NCI-H526 treated with DMSO at 0.1 percent for 48 hours (cell line): Measurements from ENCODE around the gene TTLL7.
A peak's percentile ranks its signal among the peaks of the same experiment; 100 is the strongest.

Experiments used
- DNase-seq: peaks from one replicate; lab custom pipeline; 2025; lab: John Stamatoyannopoulos, UW

The TTLL7 gene

GRCh38 chr1:83998498-83999315 lies at the start of gene TTLL7:
TSS of gene TTLL7 (minus strand) at chr1:83999132. CDS start at chr1:83952211, 46,921 bp downstream.
- DNase-seq, result peak; percentile 73

GRCh38 chr1:84042461-84042860 lies 43.5 kb upstream of the TTLL7 start:
- no peak for DNase-seq

- DNase-seq, result no peak
These were observed 39.1 kb upstream of the TTLL7 start for GRCh38 chr1:84037758-84038611.

- no peak for DNase-seq
These were observed 32.9 kb upstream of the TTLL7 start for GRCh38 chr1:84031802-84032327.

- peak; percentile 78 for DNase-seq
These were observed 28.4 kb upstream of the TTLL7 start for GRCh38 chr1:84027368-84027767.

- DNase-seq, result peak; percentile 78
These were observed 27.0 kb upstream of the TTLL7 start for GRCh38 chr1:84025966-84026365.

GRCh38 chr1:84021822-84022221 lies 22.9 kb upstream of the TTLL7 start:
- no peak for DNase-seq

GRCh38 chr1:84020151-84020550 lies 21.2 kb upstream of the TTLL7 start:
- no peak for DNase-seq

- DNase-seq, result no peak
These were observed 20.3 kb upstream of the TTLL7 start for GRCh38 chr1:84019217-84019616.

GRCh38 chr1:84013708-84014107 lies 14.8 kb upstream of the TTLL7 start:
- DNase-seq, result no peak

- DNase-seq, result no peak
These were observed 13.1 kb upstream of the TTLL7 start for GRCh38 chr1:84012018-84012417.

- DNase-seq, result no peak
These were observed 11.2 kb upstream of the TTLL7 start for GRCh38 chr1:84010136-84010535.

GRCh38 chr1:84008631-84009030 lies 9.7 kb upstream of the TTLL7 start:
- no peak for DNase-seq

- DNase-seq, result no peak
These were observed 7.7 kb upstream of the TTLL7 start for GRCh38 chr1:84006591-84006990.

- no peak for DNase-seq
These were observed 2.6 kb upstream of the TTLL7 start for GRCh38 chr1:84001501-84001900.

GRCh38 chr1:84000954-84001495 lies 2.1 kb upstream of the TTLL7 start:
- no peak for DNase-seq

- no peak for DNase-seq
These were observed 1.4 kb upstream of the TTLL7 start for GRCh38 chr1:84000196-84000885.

- DNase-seq, result peak; percentile 73
These were observed 436 bp upstream of the TTLL7 start for GRCh38 chr1:83999316-83999819.

- DNase-seq, result no peak
These were observed 781 bp downstream of the TTLL7 start for GRCh38 chr1:83998205-83998497.

- no peak for DNase-seq
These were observed 1.3 kb downstream of the TTLL7 start for GRCh38 chr1:83997631-83998030.

- DNase-seq, result no peak
These were observed 2.3 kb downstream of the TTLL7 start for GRCh38 chr1:83996621-83997020.

- DNase-seq, result no peak
These were observed 2.7 kb downstream of the TTLL7 start for GRCh38 chr1:83996191-83996590.
